Glutamatergic neuron (in vitro differentiated cells): ENCODE results near the gene RGS17. TPM values are rescaled to one million over a fixed set of nuclear protein-coding genes. Genes with fewer than 3 reads are reported as not detected.
A peak's percentile ranks its signal among the peaks of the same experiment; 100 is the strongest.

Source experiments
- DNase-seq: peaks from one replicate; pipeline ENCODE4 v3.0.0; 2022
- H3K27ac Mint-ChIP-seq: one replicate; pipeline ENCODE4 v1.8.0; 2020; ENCODE audit warnings: mild to moderate bottlenecking, mixed read lengths, inconsistent platforms; ENCODE audit not compliant: unreplicated experiment
- H3K27me3 Mint-ChIP-seq: one replicate; pipeline ENCODE4 v1.8.0; 2020; ENCODE audit warnings: mild to moderate bottlenecking, moderate library complexity, mixed read lengths, inconsistent platforms; ENCODE audit not compliant: unreplicated experiment
- H3K36me3 Mint-ChIP-seq: one replicate; pipeline ENCODE4 v1.8.0; 2020; ENCODE audit warnings: mild to moderate bottlenecking, mixed read lengths, inconsistent platforms; ENCODE audit not compliant: unreplicated experiment
- H3K4me1 Mint-ChIP-seq: one replicate; pipeline ENCODE4 v1.8.0; 2020; ENCODE audit warnings: mild to moderate bottlenecking, low read depth, mixed read lengths, inconsistent platforms; ENCODE audit not compliant: unreplicated experiment
- H3K4me3 Mint-ChIP-seq: one replicate; pipeline ENCODE4 v1.8.0; 2020; ENCODE audit warnings: mild to moderate bottlenecking, mixed read lengths, inconsistent platforms; ENCODE audit not compliant: unreplicated experiment
- H3K9me3 Mint-ChIP-seq: one replicate; pipeline ENCODE4 v1.8.0; 2020; ENCODE audit warnings: mild to moderate bottlenecking, moderate library complexity, mixed read lengths, inconsistent platforms; ENCODE audit not compliant: unreplicated experiment
- CTCF ChIP-seq: fragments of 200-600 bp; sonication (generic); IDR thresholded peaks from one replicate; pipeline ENCODE4 v1.5.0; 2021; ENCODE audit not compliant: partially characterized antibody, unreplicated experiment
- total RNA-seq: library from RNA; stranded (reverse); fragmentation: NEBNext Ultra II Directional; extraction: Animal tissue kit (Norgen Biotek cat#: 25700); gene quantifications from one replicate; pipeline ENCODE4 v1.2.1, GENCODE V29; 2021; ENCODE audit not compliant: unreplicated experiment

RGS17 gene
- total RNA-seq, 1 donor from 2014 or later, result 11.5 TPM

- Mint-ChIP-seq H3K27me3 (no peaks in the 10 kb centered on the region), H3K36me3 (no peaks in the 10 kb centered on the region), H3K27ac (no peak overlapping the region), H3K4me1 (no peaks in the 10 kb centered on the region), H3K9me3 (no peaks in the 10 kb centered on the region), H3K4me3 (no peak overlapping the region)
- no peak for DNase-seq
- TF ChIP-seq CTCF, result no peak
Observed at GRCh38 chr6:153038378-153039057, 92.6 kb downstream of the RGS17 start.

GRCh38 chr6:153034139-153034538 lies 96.9 kb downstream of the RGS17 start:
- no peak for TF ChIP-seq CTCF
- no peaks in the 10 kb centered on the region for H3K36me3 Mint-ChIP-seq
- no peaks in the 10 kb centered on the region for H3K27me3 Mint-ChIP-seq
- no peak overlapping the region for H3K27ac Mint-ChIP-seq
- H3K4me3 Mint-ChIP-seq, result no peak overlapping the region
- no peak for DNase-seq
- H3K9me3 Mint-ChIP-seq, result no peaks in the 10 kb centered on the region
- H3K4me1 Mint-ChIP-seq, result no peaks in the 10 kb centered on the region

- Mint-ChIP-seq H3K9me3 (no peaks in the 10 kb centered on the region), H3K27ac (no peak overlapping the region), H3K4me3 (no peak overlapping the region), H3K4me1 (no peaks in the 10 kb centered on the region), H3K27me3 (no peaks in the 10 kb centered on the region), H3K36me3 (no peaks in the 10 kb centered on the region)
- peak; percentile 36 for TF ChIP-seq CTCF
- DNase-seq, result no peak
Observed at GRCh38 chr6:153032255-153032882, 98.7 kb downstream of the RGS17 start.

- Mint-ChIP-seq H3K4me1 (no peaks in the 10 kb centered on the region), H3K4me3 (no peak overlapping the region), H3K27ac (no peak overlapping the region), H3K36me3 (no peaks in the 10 kb centered on the region), H3K9me3 (no peaks in the 10 kb centered on the region), H3K27me3 (no peaks in the 10 kb centered on the region)
- no peak for TF ChIP-seq CTCF
- DNase-seq, result no peak
Observed at GRCh38 chr6:153031335-153031955, 99.6 kb downstream of the RGS17 start.

- Mint-ChIP-seq H3K4me3 (no peak overlapping the region), H3K9me3 (no peaks in the 10 kb centered on the region), H3K27ac (no peak overlapping the region), H3K27me3 (no peaks in the 10 kb centered on the region), H3K4me1 (no peaks in the 10 kb centered on the region), H3K36me3 (no peaks in the 10 kb centered on the region)
- TF ChIP-seq CTCF, result no peak
- DNase-seq, result no peak
Observed at GRCh38 chr6:153028963-153029362, 102.1 kb downstream of the RGS17 start.
